NOMO-1 treated with dmso at 0.1 percent for 144 hours (cell line): ENCODE results near the gene PAK1.
A peak's percentile ranks its signal among the peaks of the same experiment; 100 is the strongest.
"Not testable (repeated sequence)": the region's sequence is repeated elsewhere in the genome, so short reads cannot be mapped to it uniquely, and the experiment has no call there.

Experiments used
- DNase-seq: peaks from one replicate; lab custom pipeline; 2025; ENCODE audit not compliant: unreplicated experiment; lab: John Stamatoyannopoulos, UW

The PAK1 gene

DNA sequence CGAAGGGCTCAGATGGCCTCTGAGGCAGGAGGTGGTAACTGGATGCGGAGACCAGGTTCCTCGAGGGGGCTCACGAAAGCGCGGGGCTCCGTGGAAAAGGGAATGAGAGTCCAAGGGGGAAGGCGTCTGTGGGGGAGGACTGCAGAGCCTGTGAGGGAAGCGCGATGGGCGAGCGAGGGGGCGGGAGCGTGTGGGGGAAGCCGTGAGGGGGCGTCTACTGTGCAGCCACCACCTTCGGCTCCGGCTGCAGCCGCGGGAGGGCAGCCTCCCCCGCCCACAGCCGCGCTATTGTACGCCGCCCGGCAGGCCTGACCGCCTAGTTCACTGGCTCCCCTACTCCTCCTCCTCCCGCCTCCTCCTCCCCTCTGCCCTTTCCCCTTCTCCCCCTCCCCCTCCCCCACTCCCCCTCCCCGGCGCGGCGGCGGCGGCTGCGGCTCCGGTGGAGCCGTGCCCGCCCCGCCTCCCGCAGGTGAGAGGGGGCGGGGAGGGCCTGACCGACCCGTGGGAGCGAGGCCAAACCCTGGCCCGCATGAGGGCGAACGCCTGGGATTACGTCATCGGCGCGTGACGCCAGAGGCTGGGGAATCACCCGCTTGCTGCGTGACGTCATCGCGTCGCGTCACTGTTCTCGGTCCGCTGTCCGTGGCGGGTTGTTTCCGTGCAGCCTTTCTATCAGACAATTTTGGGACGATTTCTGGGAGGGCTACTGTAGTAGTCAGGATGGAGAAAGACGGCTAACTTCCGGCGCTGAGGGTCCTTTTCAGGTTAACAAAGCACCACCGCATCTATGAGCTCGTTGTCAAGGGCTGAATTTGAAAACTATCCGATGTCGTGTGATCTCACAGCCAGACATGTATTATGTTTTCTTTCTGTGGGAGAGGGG, at the start of gene PAK1:
Gene PAK1 (minus strand): TSS at position 294 of the 883 bp plus-strand sequence. CDS start 81,574 bp downstream, outside the sequence.
- peak; percentile 81 for DNase-seq

- no peak for DNase-seq
These were observed 48.3 kb upstream of the PAK1 start for GRCh38 chr11:77522215-77522614.

- DNase-seq, result no peak
These were observed 46.0 kb upstream of the PAK1 start for GRCh38 chr11:77519847-77520246.

GRCh38 chr11:77518471-77518870, 44.6 kb upstream of the PAK1 start:
- no peak for DNase-seq

GRCh38 chr11:77517753-77518152, 43.9 kb upstream of the PAK1 start:
- DNase-seq, result no peak

- no peak for DNase-seq
These were observed 43.3 kb upstream of the PAK1 start for GRCh38 chr11:77517226-77517625.

DNA sequence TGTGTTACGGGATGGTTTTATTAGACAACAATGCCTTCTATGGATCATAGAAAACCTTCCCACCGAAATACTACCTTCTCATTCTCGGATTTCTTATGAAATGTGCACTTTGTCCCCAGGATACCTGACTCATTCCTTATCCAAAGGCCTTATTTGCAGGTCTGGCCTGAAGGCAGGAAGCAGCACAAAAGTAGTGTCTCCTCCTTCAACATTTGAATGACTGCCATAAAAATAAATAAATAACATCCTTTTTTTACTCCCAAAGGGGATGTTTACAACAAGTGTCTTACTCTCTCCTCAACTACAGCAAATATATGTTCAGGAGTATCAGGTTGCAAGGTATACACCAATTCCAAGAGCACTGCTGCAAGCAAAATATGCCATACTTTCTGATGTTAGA, 41.6 kb upstream of the PAK1 start:
- DNase-seq, result no peak

- DNase-seq, result no peak
These were observed 41.2 kb upstream of the PAK1 start for GRCh38 chr11:77515063-77515462.

DNA sequence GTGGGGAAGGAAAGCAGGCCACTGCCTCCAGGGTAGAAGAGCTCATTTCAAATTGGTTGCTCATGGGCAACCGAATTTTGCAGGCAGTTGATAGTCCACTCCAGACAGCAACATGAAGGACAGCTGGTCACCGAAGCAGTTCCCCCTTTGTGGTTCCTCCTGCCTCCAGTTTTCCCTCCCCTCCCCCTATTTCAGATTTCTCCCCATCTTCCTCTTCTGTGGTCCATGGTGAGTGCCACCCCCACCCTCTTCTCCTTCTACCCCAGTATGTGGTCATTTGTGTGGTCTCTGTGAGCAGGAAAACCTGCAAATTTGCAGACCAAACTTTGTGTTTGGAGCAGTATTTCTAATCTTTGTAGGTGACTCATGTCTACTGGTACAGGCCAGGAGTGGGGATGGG, 38.2 kb upstream of the PAK1 start:
- peak; percentile 88 for DNase-seq

DNA sequence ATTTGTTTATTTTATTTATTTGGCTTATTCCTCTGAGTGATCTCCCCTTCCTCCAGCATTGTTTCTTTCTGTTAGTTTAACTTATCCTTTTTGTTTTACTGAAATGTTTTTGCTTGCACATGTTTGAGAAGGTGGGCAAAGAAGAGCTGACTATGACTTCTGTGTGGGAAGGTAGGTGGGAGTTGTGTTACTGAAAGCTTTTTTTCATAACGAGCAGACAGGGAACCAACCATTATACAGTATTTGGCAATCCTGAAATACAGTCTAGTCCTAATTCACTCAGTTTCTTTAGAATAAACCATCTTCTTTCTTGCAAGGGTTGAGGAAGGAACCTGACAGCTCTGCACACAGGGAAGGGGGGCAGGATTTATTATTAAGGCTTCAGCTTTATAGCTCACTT, 37.0 kb upstream of the PAK1 start:
- DNase-seq, result peak; percentile 49

DNA sequence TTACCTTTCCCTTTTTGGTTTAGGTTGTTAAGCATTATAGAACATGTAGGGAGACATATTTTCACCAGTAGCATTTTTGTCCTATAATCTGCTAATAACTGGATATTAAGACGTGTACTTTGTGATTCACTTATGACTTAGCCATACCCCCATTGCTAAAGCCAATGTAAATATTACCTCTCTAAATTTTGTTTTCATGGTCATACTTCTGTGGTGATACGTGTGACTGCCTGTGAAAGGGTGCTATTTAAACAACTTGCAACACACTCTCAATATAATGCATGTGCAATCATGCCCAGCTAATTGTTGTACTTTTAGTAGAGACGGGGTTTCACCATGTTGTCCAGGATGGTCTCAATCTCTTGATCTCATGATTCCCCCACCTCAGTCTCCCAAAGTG, 36.2 kb upstream of the PAK1 start:
- no peak for DNase-seq

DNA sequence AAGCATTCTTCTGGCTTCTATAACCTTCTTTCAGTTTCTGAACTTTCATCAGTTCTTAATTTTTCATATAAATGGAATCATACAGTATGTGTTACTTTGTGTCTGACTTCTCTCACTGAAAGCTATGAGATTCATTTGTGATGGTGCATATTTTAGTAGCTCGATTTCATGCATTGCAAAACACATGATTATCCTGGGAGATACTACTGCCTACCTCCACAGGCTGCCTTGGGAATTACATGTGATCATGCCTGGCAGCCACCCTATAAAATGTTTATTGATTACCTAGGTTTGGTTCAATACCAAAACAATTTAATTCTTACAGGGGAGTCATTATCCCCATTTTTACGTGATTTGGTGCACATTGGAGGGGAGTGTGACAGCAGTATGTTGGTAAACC, 34.1 kb upstream of the PAK1 start:
- DNase-seq, result no peak

GRCh38 chr11:77506857-77507256, 33.0 kb upstream of the PAK1 start:
- DNase-seq, result no peak

GRCh38 chr11:77505956-77506355, 32.1 kb upstream of the PAK1 start:
- no peak for DNase-seq

GRCh38 chr11:77503006-77503405, 29.1 kb upstream of the PAK1 start:
- DNase-seq, result no peak

GRCh38 chr11:77502346-77502905, 28.5 kb upstream of the PAK1 start:
- DNase-seq, result no peak

GRCh38 chr11:77501758-77502157, 27.9 kb upstream of the PAK1 start:
- DNase-seq, result peak; percentile 33

- no peak for DNase-seq
These were observed 23.5 kb upstream of the PAK1 start for GRCh38 chr11:77497368-77497767.

DNA sequence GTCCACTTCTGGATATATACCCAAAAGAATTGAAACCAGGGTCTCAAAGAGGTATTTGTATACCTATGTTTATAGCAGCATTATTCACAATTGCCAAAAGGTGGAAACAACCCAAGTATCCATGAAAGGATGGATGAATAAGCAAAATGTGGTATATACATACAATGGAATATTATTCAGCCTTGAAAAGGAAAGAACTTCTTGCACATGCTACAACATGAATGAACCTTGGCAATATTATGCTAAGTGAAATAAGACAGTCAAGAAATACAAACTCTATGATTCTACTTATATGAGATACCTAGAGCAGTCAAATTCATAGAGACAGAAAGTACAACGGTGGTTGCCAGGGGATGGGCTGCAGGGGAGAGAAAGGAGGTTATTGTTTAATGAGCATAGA, 21.6 kb upstream of the PAK1 start:
- no peak for DNase-seq

DNA sequence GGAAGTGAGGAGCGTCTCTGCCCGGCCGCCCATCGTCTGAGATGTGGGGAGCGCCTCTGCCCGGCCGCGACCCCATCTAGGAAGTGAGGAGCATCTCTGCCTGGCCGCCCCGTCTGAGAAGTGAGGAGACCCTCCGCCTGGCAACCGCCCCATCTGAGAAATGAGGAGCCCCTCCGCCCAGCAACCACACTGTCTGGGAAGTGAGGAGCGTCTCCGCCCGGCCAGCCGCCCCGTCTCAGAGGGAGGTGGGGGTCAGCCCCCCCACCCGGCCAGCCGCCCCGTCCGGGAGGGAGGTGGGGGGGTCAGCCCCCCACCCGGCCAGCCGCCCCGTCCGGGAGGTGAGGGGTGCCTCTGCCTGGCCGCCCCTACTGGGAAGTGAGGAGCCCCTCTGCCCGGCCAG, 16.1 kb upstream of the PAK1 start:
- not testable (repeated sequence) for DNase-seq

GRCh38 chr11:77487790-77488189, 13.9 kb upstream of the PAK1 start:
- DNase-seq, result no peak

DNA sequence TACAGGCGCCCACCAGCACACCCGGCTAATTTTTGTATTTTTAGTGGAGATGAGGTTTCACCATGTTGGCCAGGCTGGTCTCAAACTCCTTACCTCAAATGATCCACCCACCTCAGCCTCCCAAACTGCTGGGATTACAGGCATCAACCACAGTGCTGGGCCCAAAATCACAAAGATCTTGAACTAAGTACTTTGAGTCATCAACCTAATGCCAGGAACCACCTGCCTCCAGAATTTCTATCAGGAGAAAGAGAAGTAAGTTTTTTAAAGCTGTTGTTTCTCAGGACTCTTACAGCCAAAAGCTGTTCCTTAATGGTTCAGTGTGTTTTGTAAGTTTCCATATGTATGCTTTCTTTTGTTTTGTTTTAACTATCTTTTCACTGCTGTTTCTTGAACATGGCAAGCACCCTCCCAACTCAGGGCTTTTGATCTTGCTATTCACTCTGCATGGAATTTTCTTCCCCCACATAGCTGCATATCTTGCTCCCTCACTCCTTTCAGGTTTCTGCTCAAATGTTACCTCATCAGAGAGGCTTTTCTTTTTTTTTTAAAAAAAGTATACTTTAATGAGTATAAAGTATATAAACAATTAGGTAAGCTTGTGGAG, 6.0 kb upstream of the PAK1 start:
- no peak for DNase-seq
